ENCODE results near the gene ITGB2. TPM values are rescaled to one million over a fixed set of nuclear protein-coding genes. Genes with fewer than 3 reads are reported as not detected.

Gene ITGB2
- total and polyA plus RNA-seq, 11 donors, result 6.1 to 253 (median 20.6) TPM

DNA sequence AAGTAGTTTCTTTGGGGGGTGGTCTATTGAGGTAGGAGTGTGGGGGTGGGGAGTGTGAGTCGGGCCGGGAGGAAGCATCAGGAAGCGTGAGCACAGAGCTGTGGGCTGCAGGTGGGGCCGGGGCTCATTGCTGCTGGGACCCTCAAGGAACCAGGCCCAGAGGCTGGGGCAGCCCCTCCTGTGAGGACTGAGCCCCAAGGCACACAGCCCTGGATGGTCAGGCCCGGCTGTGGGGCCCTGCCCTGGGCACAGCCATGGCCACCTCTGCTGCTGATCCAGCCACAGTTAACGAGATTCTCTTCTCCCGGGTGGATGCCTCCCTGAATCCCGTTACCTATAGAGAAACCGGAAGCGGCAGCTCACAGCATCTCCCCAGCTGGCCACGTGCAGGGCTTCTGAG is 79.9 kb downstream of the ITGB2 start:
- no peak for TF ChIP-seq POLR2A (IDR thresholded peaks at IDR 0.05)
- TF ChIP-seq, protein P1, sequence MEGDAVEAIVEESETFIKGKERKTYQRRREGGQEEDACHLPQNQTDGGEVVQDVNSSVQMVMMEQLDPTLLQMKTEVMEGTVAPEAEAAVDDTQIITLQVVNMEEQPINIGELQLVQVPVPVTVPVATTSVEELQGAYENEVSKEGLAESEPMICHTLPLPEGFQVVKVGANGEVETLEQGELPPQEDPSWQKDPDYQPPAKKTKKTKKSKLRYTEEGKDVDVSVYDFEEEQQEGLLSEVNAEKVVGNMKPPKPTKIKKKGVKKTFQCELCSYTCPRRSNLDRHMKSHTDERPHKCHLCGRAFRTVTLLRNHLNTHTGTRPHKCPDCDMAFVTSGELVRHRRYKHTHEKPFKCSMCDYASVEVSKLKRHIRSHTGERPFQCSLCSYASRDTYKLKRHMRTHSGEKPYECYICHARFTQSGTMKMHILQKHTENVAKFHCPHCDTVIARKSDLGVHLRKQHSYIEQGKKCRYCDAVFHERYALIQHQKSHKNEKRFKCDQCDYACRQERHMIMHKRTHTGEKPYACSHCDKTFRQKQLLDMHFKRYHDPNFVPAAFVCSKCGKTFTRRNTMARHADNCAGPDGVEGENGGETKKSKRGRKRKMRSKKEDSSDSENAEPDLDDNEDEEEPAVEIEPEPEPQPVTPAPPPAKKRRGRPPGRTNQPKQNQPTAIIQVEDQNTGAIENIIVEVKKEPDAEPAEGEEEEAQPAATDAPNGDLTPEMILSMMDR (IDR thresholded peaks at IDR 0.05), result no peak
- H3K4me3 ChIP-seq, result no peak overlapping the region
- peaks cover 0 to 15% (median 8%) of the 10 kb centered on the region in 12 donors for H3K4me1 ChIP-seq
- ATAC-seq (no peak), DNase-seq (no peak)
- H3K36me3 ChIP-seq, result no peaks in the 10 kb centered on the region
- intact Hi-C loops (cut with DNase I), result no loop called here
- H3K27me3 ChIP-seq, result no peaks in the 10 kb centered on the region
- no peaks in the 10 kb centered on the region for H3K9me3 ChIP-seq
- no peak overlapping the region for H3K27ac ChIP-seq
- 70 to 84% (median 79%) methylated on average over 8 to 11 of the region's 11 CpGs for WGBS, 4 donors

DNA sequence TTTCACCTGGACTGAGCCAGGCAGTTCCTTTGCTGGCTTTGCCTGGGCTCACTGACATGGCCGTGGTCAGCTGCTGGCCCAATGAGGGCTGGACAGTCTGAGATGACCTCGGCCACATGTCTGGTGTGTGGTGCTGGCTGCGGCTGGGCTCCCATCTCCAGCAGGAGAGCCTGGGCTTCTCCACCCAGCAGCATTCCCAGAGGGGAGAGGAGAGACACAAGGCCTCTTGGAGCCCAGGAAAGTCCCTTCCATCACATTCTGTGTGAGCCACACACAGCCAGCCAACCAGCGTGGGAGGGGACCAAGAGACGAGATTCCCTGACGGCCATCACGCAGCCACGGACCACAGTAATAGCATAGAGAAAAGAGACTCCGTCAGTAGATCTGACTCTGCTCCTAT is 81.7 kb downstream of the ITGB2 start:
- no peak overlapping the region for H3K27ac ChIP-seq
- 82 to 90% (median 88%) methylated on average over 9 of the region's 9 CpGs for WGBS, 4 donors
- no peak for ATAC-seq
- TF ChIP-seq POLR2A (IDR thresholded peaks at IDR 0.05), result no peak
- TF ChIP-seq, protein P1 (IDR thresholded peaks at IDR 0.05), result no peak
- no peaks in the 10 kb centered on the region for H3K36me3 ChIP-seq
- H3K4me1 ChIP-seq, result peaks cover 0 to 8% (median 4%) of the 10 kb centered on the region in 12 donors
- H3K27me3 ChIP-seq, result no peaks in the 10 kb centered on the region
- no peak for DNase-seq
- H3K4me3 ChIP-seq, result no peak overlapping the region
- intact Hi-C loops (cut with DNase I), result no loop called here
- no peaks in the 10 kb centered on the region for H3K9me3 ChIP-seq

DNA sequence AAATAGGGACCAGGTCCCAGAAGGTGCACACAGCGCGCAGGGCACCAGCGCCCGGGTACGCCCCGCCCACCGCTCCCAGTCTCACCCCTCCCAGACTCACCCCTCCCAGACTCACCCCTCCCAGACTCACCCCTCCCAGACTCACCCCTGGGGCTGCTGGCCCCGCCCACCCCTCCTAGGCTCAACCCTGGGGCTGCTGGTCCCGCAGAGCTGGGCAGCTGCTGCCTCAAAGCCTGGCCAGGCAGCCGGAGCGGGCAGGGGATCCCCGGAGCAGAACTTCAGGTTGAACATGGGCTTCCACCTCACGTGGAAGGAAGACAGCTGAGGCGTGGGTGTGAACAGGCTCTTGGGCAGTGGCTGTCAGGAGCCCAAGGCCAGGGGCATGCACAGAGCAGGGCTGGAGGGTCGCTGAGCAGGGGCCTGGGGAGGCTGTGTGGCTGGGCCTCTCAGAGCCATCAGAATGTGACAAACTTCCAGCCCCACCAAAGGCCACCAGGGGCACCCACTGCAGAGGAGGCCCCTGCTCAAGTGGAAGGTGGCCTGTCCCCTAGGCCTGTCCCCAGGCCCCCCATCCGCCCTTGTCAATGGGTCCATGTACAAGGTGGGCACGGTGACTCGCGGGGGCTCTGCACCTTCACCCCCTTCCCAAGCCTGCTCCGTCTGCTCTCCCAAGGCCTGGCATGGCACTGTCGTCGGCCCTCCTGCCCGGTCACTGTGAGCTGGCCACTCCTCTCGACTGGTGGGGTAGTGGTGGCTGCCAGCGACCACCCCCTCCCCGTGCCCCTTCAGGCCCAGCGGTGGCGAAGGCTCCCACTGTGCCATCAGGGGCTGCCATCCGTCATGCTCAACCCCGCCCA is 82.4 kb downstream of the ITGB2 start:
- no peak for ATAC-seq
- peaks cover 0 to 8% (median 4%) of the 10 kb centered on the region in 12 donors for H3K4me1 ChIP-seq
- H3K27me3 ChIP-seq, result no peaks in the 10 kb centered on the region
- no peak for TF ChIP-seq POLR2A (IDR thresholded peaks at IDR 0.05)
- TF ChIP-seq, protein P1 (IDR thresholded peaks at IDR 0.05), result no peak
- 82 to 94% (median 88%) methylated on average over 21 to 30 of the region's 30 CpGs for WGBS, 4 donors
- intact Hi-C loops (cut with DNase I), result no loop called here
- DNase-seq, result no peak
- H3K27ac ChIP-seq, result no peak overlapping the region
- no peaks in the 10 kb centered on the region for H3K9me3 ChIP-seq
- no peak overlapping the region for H3K4me3 ChIP-seq
- H3K36me3 ChIP-seq, result no peaks in the 10 kb centered on the region

GRCh38 chr21:44837537-44837936 is 83.2 kb downstream of the ITGB2 start:
- H3K36me3 ChIP-seq, result no peaks in the 10 kb centered on the region
- no peak for ATAC-seq
- TF ChIP-seq POLR2A (IDR thresholded peaks at IDR 0.05), result no peak
- TF ChIP-seq, protein P1 (IDR thresholded peaks at IDR 0.05), result no peak
- H3K9me3 ChIP-seq, result no peaks in the 10 kb centered on the region
- no peak overlapping the region for H3K27ac ChIP-seq
- intact Hi-C loops (cut with DNase I), result no loop called here
- no peak overlapping the region for H3K4me3 ChIP-seq
- WGBS, 4 donors, result 86 to 94% (median 91%) methylated on average over 9 to 13 of the region's 13 CpGs
- H3K4me1 ChIP-seq, result peaks cover 0 to 8% (median 4%) of the 10 kb centered on the region in 12 donors
- H3K27me3 ChIP-seq, result no peaks in the 10 kb centered on the region
- no peak for DNase-seq

All from heart left ventricle (tissue), 16 donors.